MG63 (cell line): ENCODE data around the gene EMILIN3. TPM values are rescaled to one million over a fixed set of nuclear protein-coding genes. Genes with fewer than 3 reads are reported as not detected.

ENCODE experiments used
- DNase-seq: peaks from one replicate; pipeline ENCODE4 v3.0.0-alpha.2; 2020
- H3K27me3 ChIP-seq: fragments of 250-450 bp; sonication (Bioruptor Pico); 2 replicates; pipeline ENCODE4 v1.5.1; 2020; ENCODE audit warnings: mild to moderate bottlenecking, moderate library complexity
- H3K36me3 ChIP-seq: fragments of 250-450 bp; sonication (Bioruptor Pico); 2 replicates; pipeline ENCODE4 v1.5.1; 2020; ENCODE audit warnings: mild to moderate bottlenecking, moderate library complexity
- H3K4me3 ChIP-seq: fragments of 250-450 bp; sonication (Bioruptor Pico); 2 replicates; pipeline ENCODE4 v1.5.1; 2020; ENCODE audit warnings: mild to moderate bottlenecking, moderate library complexity
- H3K9me3 ChIP-seq: fragments of 250-450 bp; sonication (Bioruptor Pico); 2 replicates; pipeline ENCODE4 v1.5.1; 2020; ENCODE audit warnings: mild to moderate bottlenecking, moderate library complexity
- total RNA-seq: library from RNA; depleted of rRNA; stranded (reverse); fragments of >200 nt; shearing (Covaris generic); gene quantifications from 2 replicates; pipeline ENCODE4 v1.2.3, GENCODE V29; 2014; ENCODE audit warnings: low replicate concordance

Gene EMILIN3
- total RNA-seq, 1 experiment from 2014 or later: not detected

GRCh38 chr20:41373251-41373783 is 6.7 kb upstream of the EMILIN3 start:
- DNase-seq: no peak
- no peaks in the 10 kb centered on the region for H3K36me3 ChIP-seq
- H3K4me3 ChIP-seq: no peak overlapping the region
- H3K27me3 ChIP-seq: peaks cover under 1% of the 10 kb centered on the region; the same call in 1 of the 2 replicates
- no peaks in the 10 kb centered on the region for H3K9me3 ChIP-seq

- H3K9me3 ChIP-seq: no peaks in the 10 kb centered on the region
- H3K27me3 ChIP-seq: 0 out of 2 replicates have a peak, but pooled peaks cover 2% of the 10 kb centered on the region
- H3K4me3 ChIP-seq: no peak overlapping the region
- DNase-seq: no peak
- no peaks in the 10 kb centered on the region for H3K36me3 ChIP-seq
Measured at GRCh38 chr20:41371371-41371770, 4.8 kb upstream of the EMILIN3 start.

GRCh38 chr20:41370176-41370575 is 3.6 kb upstream of the EMILIN3 start:
- Histone ChIP-seq H3K9me3 (no peaks in the 10 kb centered on the region), H3K36me3 (no peaks in the 10 kb centered on the region), H3K4me3 (no peak overlapping the region), H3K27me3 (peaks cover 5% of the 10 kb centered on the region; the same call in 1 of the 2 replicates)
- no peak for DNase-seq

- no peaks in the 10 kb centered on the region for H3K9me3 ChIP-seq
- DNase-seq: no peak
- H3K27me3 ChIP-seq: peaks cover 5% of the 10 kb centered on the region; the same call in 1 of the 2 replicates
- no peaks in the 10 kb centered on the region for H3K36me3 ChIP-seq
- no peak overlapping the region for H3K4me3 ChIP-seq
Measured at GRCh38 chr20:41369673-41370072, 3.1 kb upstream of the EMILIN3 start.

- no peaks in the 10 kb centered on the region for H3K9me3 ChIP-seq
- DNase-seq: no peak
Measured at GRCh38 chr20:41367956-41368355, 1.3 kb upstream of the EMILIN3 start.

GRCh38 chr20:41367393-41367695 is 726 bp upstream of the EMILIN3 start:
- no peaks in the 10 kb centered on the region for H3K36me3 ChIP-seq
- H3K4me3 ChIP-seq: no peak overlapping the region
- H3K27me3 ChIP-seq: peaks cover 5% of the 10 kb centered on the region; the same call in 1 of the 2 replicates
- no peak for DNase-seq
- H3K9me3 ChIP-seq: no peaks in the 10 kb centered on the region

More at GRCh38 chr20:41367956-41368355, 1.3 kb upstream of the EMILIN3 start:
- Histone ChIP-seq H3K4me3 (no peak overlapping the region), H3K27me3 (peaks cover 5% of the 10 kb centered on the region; the same call in 1 of the 2 replicates), H3K36me3 (no peaks in the 10 kb centered on the region)

GRCh38 chr20:41365777-41366545 is 657 bp downstream of the EMILIN3 start:
- peaks cover 5% of the 10 kb centered on the region; the same call in 1 of the 2 replicates for H3K27me3 ChIP-seq
- H3K36me3 ChIP-seq: no peaks in the 10 kb centered on the region
- no peak for DNase-seq
- no peaks in the 10 kb centered on the region for H3K9me3 ChIP-seq
- no peak overlapping the region for H3K4me3 ChIP-seq

- DNase-seq: no peak
- no peaks in the 10 kb centered on the region for H3K36me3 ChIP-seq
- H3K4me3 ChIP-seq: no peak overlapping the region
- peaks cover 5% of the 10 kb centered on the region; the same call in 1 of the 2 replicates for H3K27me3 ChIP-seq
- no peaks in the 10 kb centered on the region for H3K9me3 ChIP-seq
Measured at GRCh38 chr20:41364967-41365765, 1.5 kb downstream of the EMILIN3 start.

- H3K4me3 ChIP-seq: no peak overlapping the region
- peaks cover 5% of the 10 kb centered on the region; the same call in 1 of the 2 replicates for H3K27me3 ChIP-seq
- no peak for DNase-seq
- no peaks in the 10 kb centered on the region for H3K9me3 ChIP-seq
- no peaks in the 10 kb centered on the region for H3K36me3 ChIP-seq
Measured at GRCh38 chr20:41364236-41364855, 2.3 kb downstream of the EMILIN3 start.

- H3K27me3 ChIP-seq: peaks cover 5% of the 10 kb centered on the region; the same call in 1 of the 2 replicates
- H3K9me3 ChIP-seq: no peaks in the 10 kb centered on the region
- H3K4me3 ChIP-seq: no peak overlapping the region
- DNase-seq: no peak
- no peaks in the 10 kb centered on the region for H3K36me3 ChIP-seq
Measured at GRCh38 chr20:41363601-41364000, 3.0 kb downstream of the EMILIN3 start.

- H3K9me3 ChIP-seq: no peaks in the 10 kb centered on the region
- no peak overlapping the region for H3K4me3 ChIP-seq
- no peak for DNase-seq
- no peaks in the 10 kb centered on the region for H3K36me3 ChIP-seq
- H3K27me3 ChIP-seq: peaks cover 3% of the 10 kb centered on the region; the same call in 1 of the 2 replicates
Measured at GRCh38 chr20:41362748-41363140, 3.9 kb downstream of the EMILIN3 start.

- no peaks in the 10 kb centered on the region for H3K36me3 ChIP-seq
- H3K9me3 ChIP-seq: no peaks in the 10 kb centered on the region
- H3K27me3 ChIP-seq: peaks cover 3% of the 10 kb centered on the region; the same call in 1 of the 2 replicates
- no peak overlapping the region for H3K4me3 ChIP-seq
- DNase-seq: no peak
Measured at GRCh38 chr20:41361757-41362747, 4.6 kb downstream of the EMILIN3 start.

GRCh38 chr20:41360831-41361756 is 5.5 kb downstream of the EMILIN3 start:
- Histone ChIP-seq H3K9me3 (no peaks in the 10 kb centered on the region), H3K27me3 (peaks cover 3% of the 10 kb centered on the region; the same call in 1 of the 2 replicates), H3K4me3 (no peak overlapping the region), H3K36me3 (no peaks in the 10 kb centered on the region)
- no peak for DNase-seq

GRCh38 chr20:41359541-41360011 is 7.0 kb downstream of the EMILIN3 start:
- Histone ChIP-seq H3K36me3 (peaks cover 6% of the 10 kb centered on the region; the same call in 1 of the 2 replicates), H3K4me3 (no peak overlapping the region), H3K27me3 (no peaks in the 10 kb centered on the region), H3K9me3 (no peaks in the 10 kb centered on the region)
- no peak for DNase-seq

- H3K27me3 ChIP-seq: no peaks in the 10 kb centered on the region
- no peak overlapping the region for H3K4me3 ChIP-seq
- peaks cover 6% of the 10 kb centered on the region; the same call in 1 of the 2 replicates for H3K36me3 ChIP-seq
- DNase-seq: no peak
- no peaks in the 10 kb centered on the region for H3K9me3 ChIP-seq
Measured at GRCh38 chr20:41358717-41359116, 7.9 kb downstream of the EMILIN3 start.
